Osteoblast (primary cell): ENCODE data around the gene FAM25C. TPM values are rescaled to one million over a fixed set of nuclear protein-coding genes. Genes with fewer than 3 reads are reported as not detected.
A peak's percentile ranks its signal among the peaks of the same experiment; 100 is the strongest.
"Not testable (repeated sequence)": the region's sequence is repeated elsewhere in the genome, so short reads cannot be mapped to it uniquely, and the experiment has no call there.

Experiments used
- DNase-seq: peaks from one replicate; pipeline ENCODE4 v3.0.0; 2011; ENCODE audit warnings: low spot score, mixed read lengths; ENCODE audit not compliant: insufficient read length; ENCODE audit errors: missing footprints
- H2AFZ ChIP-seq: 2 replicates; pipeline ENCODE4 v1.6.0; 2011; ENCODE audit warnings: mild to moderate bottlenecking, low read length
- H3K27ac ChIP-seq: 2 replicates; pipeline ENCODE4 v1.5.1; 2011; ENCODE audit warnings: mild to moderate bottlenecking, low read depth, low read length, moderate library complexity
- H3K27me3 ChIP-seq: 2 replicates; pipeline ENCODE4 v1.6.0; 2012; ENCODE audit warnings: mild to moderate bottlenecking, control low read depth, inconsistent platforms, low read length, moderate library complexity; ENCODE audit not compliant: insufficient read depth
- H3K36me3 ChIP-seq: 2 replicates; pipeline ENCODE4 v1.5.1; 2011; ENCODE audit warnings: mild to moderate bottlenecking, low read length, control low read depth, moderate library complexity; ENCODE audit not compliant: insufficient read depth
- H3K4me1 ChIP-seq: 2 replicates; pipeline ENCODE4 v1.5.1; 2011; ENCODE audit warnings: mild to moderate bottlenecking, low read length, control low read depth, moderate library complexity; ENCODE audit not compliant: insufficient read depth
- H3K4me2 ChIP-seq: 2 replicates; pipeline ENCODE4 v1.6.0; 2011; ENCODE audit warnings: mild to moderate bottlenecking, low read length; ENCODE audit not compliant: insufficient read depth
- H3K4me3 ChIP-seq: fragments of 200-600 bp; sonication (generic); 3 replicates; pipeline ENCODE4 v1.5.1; 2012; ENCODE audit warnings: mild to moderate bottlenecking, low read length, inconsistent platforms; ENCODE audit not compliant: insufficient read depth
- H3K79me2 ChIP-seq: 2 replicates; pipeline ENCODE4 v1.6.0; 2012; ENCODE audit warnings: mild to moderate bottlenecking, low read length, control low read depth, inconsistent platforms; ENCODE audit not compliant: insufficient read depth
- H3K9me3 ChIP-seq: 2 replicates; pipeline ENCODE4 v1.5.1; 2011; ENCODE audit warnings: low read depth, low read length, control low read depth
- H4K20me1 ChIP-seq: 2 replicates; pipeline ENCODE4 v1.6.0; 2012; ENCODE audit warnings: mild to moderate bottlenecking, low read length, control low read depth; ENCODE audit not compliant: insufficient read depth
- total RNA-seq: library from RNA; depleted of rRNA; stranded (reverse); fragments of >200 nt; gene quantifications from 2 replicates; pipeline ENCODE4 v1.2.3, GENCODE V29; 2012

The FAM25C gene
- total RNA-seq, 1 donor: not detected

GRCh38 chr10:47988718-47989541 is 10.7 kb downstream of the FAM25C start:
- peak; percentile 0 for DNase-seq
- H3K79me2 ChIP-seq, H3K36me3 ChIP-seq, H3K4me2 ChIP-seq, H2AFZ ChIP-seq, H3K4me1 ChIP-seq, H3K27me3 ChIP-seq, H3K9me3 ChIP-seq, H4K20me1 ChIP-seq, H3K4me3 ChIP-seq: not testable (repeated sequence)
- peak overlapping the region; percentile 41 for H3K27ac ChIP-seq

GRCh38 chr10:47987952-47988351 is 11.6 kb downstream of the FAM25C start:
- not testable (repeated sequence) for H3K27ac ChIP-seq, DNase-seq, H3K79me2 ChIP-seq, H4K20me1 ChIP-seq, H3K4me2 ChIP-seq, H3K9me3 ChIP-seq, H3K4me3 ChIP-seq, H3K4me1 ChIP-seq, H3K27me3 ChIP-seq, H2AFZ ChIP-seq, H3K36me3 ChIP-seq

- H2AFZ ChIP-seq, H3K4me3 ChIP-seq, H3K9me3 ChIP-seq, H3K27ac ChIP-seq, H3K79me2 ChIP-seq, H3K4me1 ChIP-seq, H3K27me3 ChIP-seq, H3K4me2 ChIP-seq, H3K36me3 ChIP-seq, DNase-seq, H4K20me1 ChIP-seq: not testable (repeated sequence)
Measured at GRCh38 chr10:47986413-47987230, 13.0 kb downstream of the FAM25C start.

- not testable (repeated sequence) for H4K20me1 ChIP-seq, H3K9me3 ChIP-seq, H3K79me2 ChIP-seq, H2AFZ ChIP-seq, DNase-seq, H3K27me3 ChIP-seq, H3K4me2 ChIP-seq, H3K27ac ChIP-seq, H3K4me1 ChIP-seq, H3K36me3 ChIP-seq, H3K4me3 ChIP-seq
Measured at GRCh38 chr10:47975409-47975808, 24.2 kb downstream of the FAM25C start.

- H3K4me3 ChIP-seq, H2AFZ ChIP-seq, H3K9me3 ChIP-seq, H3K36me3 ChIP-seq, H3K27me3 ChIP-seq, H4K20me1 ChIP-seq, H3K4me1 ChIP-seq, H3K79me2 ChIP-seq, H3K4me2 ChIP-seq, H3K27ac ChIP-seq, DNase-seq: not testable (repeated sequence)
Measured at GRCh38 chr10:47973131-47973530, 26.5 kb downstream of the FAM25C start.

- H3K27me3 ChIP-seq, DNase-seq, H3K79me2 ChIP-seq, H3K36me3 ChIP-seq, H3K4me2 ChIP-seq, H3K9me3 ChIP-seq, H3K4me1 ChIP-seq, H3K27ac ChIP-seq, H4K20me1 ChIP-seq, H2AFZ ChIP-seq, H3K4me3 ChIP-seq: not testable (repeated sequence)
Measured at GRCh38 chr10:47972077-47972476, 27.5 kb downstream of the FAM25C start.

- not testable (repeated sequence) for H3K9me3 ChIP-seq, H3K4me2 ChIP-seq, H3K4me1 ChIP-seq, H3K79me2 ChIP-seq, H2AFZ ChIP-seq, H3K27me3 ChIP-seq, DNase-seq, H3K36me3 ChIP-seq, H3K4me3 ChIP-seq, H3K27ac ChIP-seq, H4K20me1 ChIP-seq
Measured at GRCh38 chr10:47971598-47971997, 28.0 kb downstream of the FAM25C start.

GRCh38 chr10:47970047-47970446 is 29.5 kb downstream of the FAM25C start:
- H3K4me2 ChIP-seq, H3K4me1 ChIP-seq, H3K36me3 ChIP-seq, H3K9me3 ChIP-seq, H3K79me2 ChIP-seq, DNase-seq, H3K27ac ChIP-seq, H4K20me1 ChIP-seq, H2AFZ ChIP-seq, H3K27me3 ChIP-seq, H3K4me3 ChIP-seq: not testable (repeated sequence)

GRCh38 chr10:47968988-47969387 is 30.6 kb downstream of the FAM25C start:
- H3K79me2 ChIP-seq, H4K20me1 ChIP-seq, H3K27ac ChIP-seq, H3K27me3 ChIP-seq, H3K4me2 ChIP-seq, H2AFZ ChIP-seq, DNase-seq, H3K9me3 ChIP-seq, H3K36me3 ChIP-seq, H3K4me1 ChIP-seq, H3K4me3 ChIP-seq: not testable (repeated sequence)
